HEK293T (cell line): Measurements from ENCODE around the gene CNMD.

Experiments
- ARNT ChIP-seq: fragments of 450-650 bp; IDR thresholded peaks from 2 replicates; pipeline ENCODE4 v1.6.1; 2017; ENCODE audit warnings: mild to moderate bottlenecking
- FOXA1 ChIP-seq: fragments of 450-650 bp; IDR thresholded peaks from 2 replicates; pipeline ENCODE4 v1.6.1; 2016; ENCODE audit warnings: mild to moderate bottlenecking
- FOXK2 ChIP-seq: fragments of 450-650 bp; IDR thresholded peaks from 2 replicates; pipeline ENCODE4 v1.6.1; 2016; ENCODE audit warnings: mild to moderate bottlenecking
- FOXM1 ChIP-seq: fragments of 450-650 bp; IDR thresholded peaks from 2 replicates; pipeline ENCODE4 v1.6.1; 2017; ENCODE audit warnings: mild to moderate bottlenecking, borderline replicate concordance
- NFRKB ChIP-seq: fragments of 450-650 bp; IDR thresholded peaks from 2 replicates; pipeline ENCODE4 v1.6.1; 2016; ENCODE audit warnings: mild to moderate bottlenecking, moderate library complexity
- SP1 ChIP-seq: fragments of 450-650 bp; IDR thresholded peaks from 2 replicates; pipeline ENCODE4 v1.6.1; 2017

DNA sequence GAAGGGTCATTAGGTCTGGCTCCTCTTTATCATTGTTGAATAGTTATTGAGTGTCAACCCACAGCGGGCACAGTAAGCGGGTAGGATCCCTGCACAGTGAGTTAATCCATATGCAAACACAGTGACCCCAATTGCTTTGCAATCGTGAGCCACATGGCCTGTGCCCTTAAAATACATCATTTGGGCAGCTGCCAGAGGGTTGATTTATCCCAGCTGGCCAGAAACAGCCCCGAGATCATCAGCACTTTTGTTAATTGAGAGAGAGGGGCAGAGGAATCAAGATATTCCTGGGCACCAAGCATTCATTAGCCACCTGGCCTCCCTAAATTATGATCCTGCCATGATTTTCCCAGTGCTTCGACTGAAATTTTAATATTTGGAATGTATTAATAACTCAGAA is 9.8 kb upstream of the CNMD start:
- TF ChIP-seq FOXK2 (no peak), NFRKB (no peak), FOXM1 (no peak), SP1 (no peak), ARNT (no peak), FOXA1 (no peak)
